GM13977 (cell line): Measurements from ENCODE around the gene HTR1D.
"Not testable (repeated sequence)": the region's sequence is repeated elsewhere in the genome, so short reads cannot be mapped to it uniquely, and the experiment has no call there.

Experiments
- DNase-seq: peaks from one replicate; pipeline ENCODE4 v3.0.0; 2012; ENCODE audit warnings: low spot score
- in situ Hi-C: fragments of 300-500 bp; cut with MboI; formaldehyde crosslinking; loops from one replicate; pipeline ENCODE4 v1.12.0; 2022; ENCODE audit warnings: low sequenced_read_pairs, low pct_unique_long_range_greater_than_20kb, mixed read lengths, inconsistent platforms; ENCODE audit not compliant: unreplicated experiment
- TF ChIP-seq, protein P1 (sequence below): IDR thresholded peaks from 2 replicates; pipeline ENCODE4 v1.5.1; 2012; ENCODE audit warnings: mild to moderate bottlenecking, control low read depth; ENCODE audit not compliant: insufficient read depth; ENCODE audit errors: extremely low read depth, missing control alignments

The HTR1D gene

DNA sequence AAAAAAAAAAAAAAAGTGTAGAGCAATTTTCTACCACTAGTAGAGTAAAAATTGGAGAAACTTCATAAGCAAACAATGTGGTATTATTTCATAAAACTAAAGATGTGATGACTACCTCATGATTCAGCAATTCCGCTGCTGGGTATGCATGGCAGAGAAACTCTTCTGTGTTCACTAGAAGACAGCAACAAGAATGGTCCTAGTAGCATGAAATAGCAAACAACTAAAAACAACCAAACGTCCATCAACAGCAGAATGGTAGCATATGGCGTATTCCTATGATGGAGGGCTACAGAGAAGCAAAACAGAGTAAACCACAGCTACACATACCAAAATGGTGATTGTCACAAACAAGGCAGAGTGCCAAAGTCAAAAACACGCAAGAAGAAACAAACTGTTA, 18.9 kb downstream of the HTR1D start:
- in situ Hi-C loops = no loop called here
- no peak for DNase-seq
- TF ChIP-seq, protein P1, sequence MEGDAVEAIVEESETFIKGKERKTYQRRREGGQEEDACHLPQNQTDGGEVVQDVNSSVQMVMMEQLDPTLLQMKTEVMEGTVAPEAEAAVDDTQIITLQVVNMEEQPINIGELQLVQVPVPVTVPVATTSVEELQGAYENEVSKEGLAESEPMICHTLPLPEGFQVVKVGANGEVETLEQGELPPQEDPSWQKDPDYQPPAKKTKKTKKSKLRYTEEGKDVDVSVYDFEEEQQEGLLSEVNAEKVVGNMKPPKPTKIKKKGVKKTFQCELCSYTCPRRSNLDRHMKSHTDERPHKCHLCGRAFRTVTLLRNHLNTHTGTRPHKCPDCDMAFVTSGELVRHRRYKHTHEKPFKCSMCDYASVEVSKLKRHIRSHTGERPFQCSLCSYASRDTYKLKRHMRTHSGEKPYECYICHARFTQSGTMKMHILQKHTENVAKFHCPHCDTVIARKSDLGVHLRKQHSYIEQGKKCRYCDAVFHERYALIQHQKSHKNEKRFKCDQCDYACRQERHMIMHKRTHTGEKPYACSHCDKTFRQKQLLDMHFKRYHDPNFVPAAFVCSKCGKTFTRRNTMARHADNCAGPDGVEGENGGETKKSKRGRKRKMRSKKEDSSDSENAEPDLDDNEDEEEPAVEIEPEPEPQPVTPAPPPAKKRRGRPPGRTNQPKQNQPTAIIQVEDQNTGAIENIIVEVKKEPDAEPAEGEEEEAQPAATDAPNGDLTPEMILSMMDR = no peak

DNA sequence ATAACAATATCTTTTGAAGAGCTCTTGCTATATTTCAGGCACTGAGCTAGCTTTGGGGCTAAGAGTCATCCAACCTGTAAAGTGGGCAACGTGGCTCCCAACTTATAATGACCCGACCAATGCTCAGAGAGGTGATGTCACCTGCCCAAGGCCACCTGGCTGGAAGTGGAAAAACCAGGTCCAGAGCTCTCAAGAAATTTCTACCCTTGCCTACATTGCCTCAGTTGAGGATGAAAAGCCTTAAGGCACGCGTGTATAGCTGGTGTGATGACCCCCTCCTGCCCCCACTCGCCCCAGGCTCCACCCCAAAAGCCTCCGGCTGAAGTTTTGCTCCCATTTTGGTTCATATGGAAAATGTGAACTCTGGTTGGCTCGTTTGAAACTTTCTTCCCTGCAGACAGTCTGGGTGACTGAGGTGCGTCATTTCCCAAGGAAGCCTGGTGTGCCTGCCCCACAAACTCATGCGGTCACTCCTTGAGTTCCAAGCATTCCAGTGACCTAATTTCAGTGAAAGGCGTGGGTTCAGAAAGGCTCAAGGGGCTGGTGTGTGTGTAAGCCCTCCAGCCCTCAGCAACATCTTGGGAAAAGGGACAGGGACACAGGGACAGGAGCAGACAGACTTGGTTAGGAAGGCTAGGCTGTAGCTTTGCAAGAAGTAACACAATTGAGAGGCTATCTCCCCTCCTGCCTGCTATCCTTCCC, 20.5 kb downstream of the HTR1D start:
- in situ Hi-C loops = no loop called here
- DNase-seq = no peak
- TF ChIP-seq, protein P1 = no peak

DNA sequence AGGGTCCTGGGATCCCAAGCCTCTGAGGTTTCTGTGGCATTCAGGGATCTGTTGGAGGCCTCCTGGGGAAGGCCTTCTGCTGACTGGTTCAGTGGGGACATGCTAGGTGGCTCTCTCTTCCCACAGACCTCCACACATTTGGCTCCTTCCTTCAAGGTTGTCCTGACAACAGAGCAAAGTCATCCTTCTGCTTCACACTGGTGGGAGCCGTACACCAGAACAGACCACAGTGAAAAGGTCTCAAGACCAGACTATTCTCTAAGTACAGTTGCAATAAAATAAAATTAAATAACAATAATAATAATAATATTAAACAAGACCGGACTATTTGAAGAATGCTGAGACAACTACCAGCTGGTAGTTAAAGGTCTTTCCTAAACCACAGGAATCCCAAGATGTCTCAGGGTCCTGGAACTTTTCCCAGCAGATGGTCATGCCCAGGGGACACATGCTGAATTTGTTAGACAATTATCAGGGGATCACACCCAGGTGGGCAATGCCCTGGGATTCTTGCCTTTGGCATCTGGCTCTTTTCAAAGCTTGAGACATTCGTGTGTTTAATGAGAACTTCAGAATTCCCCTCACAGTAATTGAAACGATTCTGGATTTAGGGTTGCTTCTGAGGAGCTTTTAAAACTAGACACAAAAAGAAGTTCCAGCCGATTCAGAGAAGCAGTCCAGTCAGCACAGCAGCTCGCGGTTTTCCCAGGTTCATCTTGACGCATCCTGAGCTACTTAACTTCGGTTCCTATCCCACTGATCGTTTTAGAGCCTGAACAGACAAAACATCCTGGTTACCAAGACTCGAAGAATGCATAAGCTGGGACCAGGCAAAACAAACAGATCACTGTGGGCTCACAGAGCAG, 22.9 kb downstream of the HTR1D start:
- in situ Hi-C loops = no loop called here
- no peak for DNase-seq
- TF ChIP-seq, protein P1 = no peak

- DNase-seq = no peak
- TF ChIP-seq, protein P1 = no peak
- in situ Hi-C loops = no loop called here
Observed at GRCh38 chr1:23193391-23194118, 23.7 kb downstream of the HTR1D start.

DNA sequence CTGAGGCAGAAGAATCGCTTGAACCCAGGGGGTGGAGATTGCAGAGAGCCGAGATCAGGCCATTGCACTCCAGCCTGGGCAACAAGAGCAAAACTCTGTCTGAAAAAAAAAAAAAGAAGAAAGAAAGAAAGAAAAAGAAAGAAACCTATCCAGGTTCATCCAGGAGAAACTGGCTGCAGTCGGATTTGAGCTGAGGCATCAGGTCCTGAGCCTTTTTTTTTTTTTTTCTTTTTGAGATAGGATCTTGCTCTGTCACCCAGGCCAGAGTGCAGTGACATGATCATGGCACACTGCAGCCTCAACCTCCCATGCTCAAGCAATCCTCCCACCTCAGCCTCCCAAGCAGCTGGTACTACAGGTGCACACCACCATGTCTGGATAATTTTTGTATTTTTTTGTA, 26.1 kb downstream of the HTR1D start:
- DNase-seq = no peak
- in situ Hi-C loops = no loop called here
- TF ChIP-seq, protein P1 = no peak

- not testable (repeated sequence) for DNase-seq
Observed at GRCh38 chr1:23188936-23189452, 28.3 kb downstream of the HTR1D start.

More at GRCh38 chr1:23188936-23189452, 28.3 kb downstream of the HTR1D start:
- in situ Hi-C loops = loop anchor here (5.0 kb wide), 1 partner anchor 212 kb away; no protein-coding TSS in a partner anchor
